ENCODE results near the gene FAM168A.
A peak's percentile ranks its signal among the peaks of the same experiment; 100 is the strongest.

FAM168A gene

DNA sequence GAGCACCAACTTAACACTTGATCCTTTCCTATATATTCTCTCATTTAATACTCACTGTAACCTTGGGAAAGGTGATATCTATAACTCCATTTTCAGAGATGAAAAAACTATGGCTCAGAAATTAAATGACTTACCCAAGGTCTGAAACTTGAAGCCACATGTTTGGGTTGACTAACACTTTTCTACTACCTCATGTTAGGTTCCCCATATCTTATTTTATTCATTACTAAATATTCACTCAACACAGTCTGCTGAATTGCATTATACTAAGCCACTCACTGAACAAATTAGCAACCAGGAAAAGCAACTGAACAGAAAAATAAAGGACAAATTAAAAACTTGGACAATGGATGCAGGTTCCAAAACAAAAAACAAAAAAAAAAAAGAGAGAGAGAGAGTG is 59.9 kb downstream of the FAM168A start:
- no peak overlapping the region; the same call in 1 of the 2 replicates for H3K27ac ChIP-seq
- no peaks in the 10 kb centered on the region for H3K9me3 ChIP-seq (ENCODE audit: severe bottlenecking)
- no peak for TF ChIP-seq CTCF (IDR thresholded peaks at IDR 0.05; ENCODE audit: low read depth, low read length)
- H3K4me3 ChIP-seq (ENCODE audit: low read depth, low read length), result no peak overlapping the region
- no peak for DNase-seq
- no peaks in the 10 kb centered on the region for H3K27me3 ChIP-seq (ENCODE audit: insufficient read depth, low read depth, severe bottlenecking)
- H3K36me3 ChIP-seq, result peaks cover 7% of the 10 kb centered on the region

GRCh38 chr11:73536961-73537360 is 61.0 kb downstream of the FAM168A start:
- peaks cover 7% of the 10 kb centered on the region for H3K36me3 ChIP-seq
- H3K27me3 ChIP-seq (ENCODE audit: insufficient read depth, low read depth, severe bottlenecking), result no peaks in the 10 kb centered on the region
- DNase-seq, result no peak
- no peaks in the 10 kb centered on the region for H3K9me3 ChIP-seq (ENCODE audit: severe bottlenecking)
- no peak overlapping the region for H3K4me3 ChIP-seq (ENCODE audit: low read depth, low read length)
- no peak overlapping the region for H3K27ac ChIP-seq
- no peak for TF ChIP-seq CTCF (IDR thresholded peaks at IDR 0.05; ENCODE audit: low read depth, low read length)

GRCh38 chr11:73532310-73532709 is 65.6 kb downstream of the FAM168A start:
- no peak for DNase-seq
- H3K27me3 ChIP-seq (ENCODE audit: insufficient read depth, low read depth, severe bottlenecking), result no peaks in the 10 kb centered on the region
- no peak for TF ChIP-seq CTCF (IDR thresholded peaks at IDR 0.05; ENCODE audit: low read depth, low read length)
- no peak overlapping the region for H3K4me3 ChIP-seq (ENCODE audit: low read depth, low read length)
- peaks cover 7% of the 10 kb centered on the region; the same call in 1 of the 2 replicates for H3K36me3 ChIP-seq
- H3K9me3 ChIP-seq (ENCODE audit: severe bottlenecking), result no peaks in the 10 kb centered on the region
- peak overlapping the region; percentile 37 for H3K27ac ChIP-seq

- peaks cover 1% of the 10 kb centered on the region; the same call in 1 of the 2 replicates for H3K36me3 ChIP-seq
- no peaks in the 10 kb centered on the region for H3K9me3 ChIP-seq (ENCODE audit: severe bottlenecking)
- TF ChIP-seq CTCF (IDR thresholded peaks at IDR 0.05; ENCODE audit: low read depth, low read length), result no peak
- no peak overlapping the region for H3K27ac ChIP-seq
- H3K4me3 ChIP-seq (ENCODE audit: low read depth, low read length), result no peak overlapping the region
- DNase-seq, result no peak
- H3K27me3 ChIP-seq (ENCODE audit: insufficient read depth, low read depth, severe bottlenecking), result no peaks in the 10 kb centered on the region
Measured at GRCh38 chr11:73531386-73531785, 66.5 kb downstream of the FAM168A start.

DNA sequence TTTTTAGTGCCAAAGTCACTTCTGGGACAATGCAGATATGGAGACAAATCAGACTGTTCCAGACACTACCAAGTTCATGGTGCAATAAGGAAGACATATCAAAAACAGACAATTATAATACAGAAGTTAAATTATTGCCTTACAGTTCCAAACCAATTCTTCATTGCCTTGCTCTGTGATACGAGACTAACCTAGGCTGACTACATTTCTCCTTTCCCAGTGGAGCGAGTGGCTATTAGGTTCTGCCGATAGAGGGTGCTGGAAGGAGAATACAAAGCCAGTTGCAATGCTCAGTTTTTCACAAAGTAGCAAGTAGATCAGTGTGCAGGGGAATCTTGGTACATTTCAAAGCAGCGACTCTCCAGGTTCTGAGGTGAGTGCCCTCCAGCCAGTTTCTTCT is 67.8 kb downstream of the FAM168A start:
- H3K9me3 ChIP-seq (ENCODE audit: severe bottlenecking), result no peaks in the 10 kb centered on the region
- H3K36me3 ChIP-seq, result no peaks in the 10 kb centered on the region
- H3K27ac ChIP-seq, result no peak overlapping the region
- H3K4me3 ChIP-seq (ENCODE audit: low read depth, low read length), result no peak overlapping the region
- no peaks in the 10 kb centered on the region for H3K27me3 ChIP-seq (ENCODE audit: insufficient read depth, low read depth, severe bottlenecking)
- no peak for TF ChIP-seq CTCF (IDR thresholded peaks at IDR 0.05; ENCODE audit: low read depth, low read length)
- DNase-seq, result no peak

- DNase-seq, result no peak
- H3K4me3 ChIP-seq (ENCODE audit: low read depth, low read length), result no peak overlapping the region
- no peaks in the 10 kb centered on the region; the same call in 1 of the 2 replicates for H3K36me3 ChIP-seq
- no peak overlapping the region for H3K27ac ChIP-seq
- no peak for TF ChIP-seq CTCF (IDR thresholded peaks at IDR 0.05; ENCODE audit: low read depth, low read length)
- no peaks in the 10 kb centered on the region for H3K27me3 ChIP-seq (ENCODE audit: insufficient read depth, low read depth, severe bottlenecking)
- H3K9me3 ChIP-seq (ENCODE audit: severe bottlenecking), result no peaks in the 10 kb centered on the region
Measured at GRCh38 chr11:73529204-73529530, 68.7 kb downstream of the FAM168A start.
